ENCODE results near the gene GMDS.

The GMDS gene

GRCh38 chr6:1619673-1620503 is 625.5 kb downstream of the GMDS start:
- DNase-seq (ENCODE audit: low spot score) = no peak
- no peak overlapping the region for H3K27ac ChIP-seq
- CTCF ChIA-PET = no interaction called here
- TF ChIP-seq CTCF (conservative IDR thresholded peaks at IDR 0.05; ENCODE audit: low read depth) = no peak
- POLR2A ChIA-PET (ENCODE audit: low non-redundant PET) = no interaction called here

GRCh38 chr6:1619098-1619672 is 626.2 kb downstream of the GMDS start:
- TF ChIP-seq CTCF (conservative IDR thresholded peaks at IDR 0.05; ENCODE audit: low read depth) = no peak
- DNase-seq (ENCODE audit: low spot score) = no peak
- POLR2A ChIA-PET (ENCODE audit: low non-redundant PET) = no interaction called here
- no peak overlapping the region for H3K27ac ChIP-seq
- CTCF ChIA-PET = no interaction called here

- no peak for DNase-seq (ENCODE audit: low spot score)
- no peak overlapping the region for H3K27ac ChIP-seq
- CTCF ChIA-PET = interaction anchor here (0.7 kb wide), 1 partner anchor 87 kb away, joined by 3 read pairs; no protein-coding TSS in a partner anchor
- TF ChIP-seq CTCF (conservative IDR thresholded peaks at IDR 0.05; ENCODE audit: low read depth) = no peak
- POLR2A ChIA-PET (ENCODE audit: low non-redundant PET) = no interaction called here
Observed at GRCh38 chr6:1618311-1619097, 626.9 kb downstream of the GMDS start.

GRCh38 chr6:1617466-1618310 is 627.7 kb downstream of the GMDS start:
- DNase-seq (ENCODE audit: low spot score) = no peak
- no peak for TF ChIP-seq CTCF (conservative IDR thresholded peaks at IDR 0.05; ENCODE audit: low read depth)
- ChIA-PET POLR2A (ENCODE audit: low non-redundant PET) (no interaction called here), CTCF (no interaction called here)
- no peak overlapping the region for H3K27ac ChIP-seq

- no peak overlapping the region for H3K27ac ChIP-seq
- CTCF ChIA-PET = no interaction called here
- no peak for DNase-seq (ENCODE audit: low spot score)
- POLR2A ChIA-PET (ENCODE audit: low non-redundant PET) = no interaction called here
- TF ChIP-seq CTCF (conservative IDR thresholded peaks at IDR 0.05; ENCODE audit: low read depth) = no peak
Observed at GRCh38 chr6:1616701-1617463, 628.5 kb downstream of the GMDS start.

Data from RWPE1 (cell line).